ENCODE measurements around the gene PRRT3. TPM values are rescaled to one million over a fixed set of nuclear protein-coding genes. Genes with fewer than 3 reads are reported as not detected.
A peak's percentile ranks its signal among the peaks of the same experiment; 100 is the strongest.

Gene PRRT3
- total RNA-seq, 1 experiment from 2014 or later, result 19.5 TPM

DNA sequence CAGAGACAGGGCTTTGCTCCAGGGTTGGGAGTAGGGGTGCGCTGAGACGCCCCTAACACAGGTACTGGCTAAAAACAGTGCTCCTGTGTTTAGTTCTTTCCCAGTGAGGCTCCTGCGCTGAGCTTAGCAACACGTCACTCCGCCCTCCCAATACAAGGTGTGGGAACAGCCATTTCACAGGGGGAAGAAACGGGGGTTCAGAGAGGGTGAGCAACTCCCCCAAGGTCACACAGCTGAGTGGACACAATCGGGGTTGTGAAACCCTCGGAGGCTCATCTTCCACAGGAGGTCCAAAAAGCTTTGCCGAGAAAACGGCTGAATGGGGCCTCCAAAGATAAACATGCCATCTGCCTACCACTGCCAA, 628 bp downstream of the PRRT3 start:
- no peak overlapping the region for H2BK5ac ChIP-seq (ENCODE audit: insufficient read length, low read length)
- Mint-ChIP-seq H3K27me3 (ENCODE audit: low read depth) (peaks cover 46% of the 10 kb centered on the region), H3K4me1 (peaks cover 25 to 31% of the 10 kb centered on the region in 2 experiments), H3K4me3 (peak overlapping the region; percentile 75 to 85), H3K36me3 (ENCODE audit: insufficient read depth in 1 of 3, low read depth in 3 of 3) (peaks cover 2 to 9% (median 6%) of the 10 kb centered on the region in 3 experiments; a peak in 5 of 7 replicates), H3K9me3 (no peaks in the 10 kb centered on the region), H3K27ac (no peak overlapping the region)
- H3K27me3 ChIP-seq (ENCODE audit: insufficient read depth, low read length), result no peaks in the 10 kb centered on the region; the same call in 1 of the 2 replicates
- H3K27ac ChIP-seq (ENCODE audit: insufficient read length, low read depth, low read length), result no peak overlapping the region
- H2BK15ac ChIP-seq (ENCODE audit: low read depth, low read length), result no peak overlapping the region
- H3K4me1 ChIP-seq (ENCODE audit: insufficient read depth, low read length), result peaks cover 3% of the 10 kb centered on the region; the same call in 1 of the 2 replicates
- no peak overlapping the region for H3K9ac ChIP-seq (ENCODE audit: extremely low read depth, insufficient read length, low read length)
- no peak overlapping the region for H4K91ac ChIP-seq (ENCODE audit: insufficient read length, low read depth, low read length)
- H3K9me3 ChIP-seq (ENCODE audit: control insufficient read depth, low read depth, low read length), result no peaks in the 10 kb centered on the region
- no CpG with 5 or more reads among the region's 10 CpGs for WGBS (ENCODE audit: extremely low coverage, insufficient read length, low lambda C conversion rate)
- H2AK5ac ChIP-seq (ENCODE audit: insufficient read length, low read length), result no peak overlapping the region
- H3K79me2 ChIP-seq (ENCODE audit: insufficient read depth, low read length), result no peaks in the 10 kb centered on the region
- H4K8ac ChIP-seq (replicated peaks; ENCODE audit: insufficient read length, low read depth, low read length), result no peak overlapping the region
- no peak overlapping the region for H3K23ac ChIP-seq (ENCODE audit: insufficient read length, low read depth, low read length)
- no peak overlapping the region for H3T11ph ChIP-seq (ENCODE audit: low read length)
- H2BK12ac ChIP-seq (ENCODE audit: insufficient read length, low read depth, low read length), result no peak overlapping the region
- peaks cover 15% of the 10 kb centered on the region for H3K23me2 ChIP-seq (ENCODE audit: insufficient read length, low read depth, low read length, poor library complexity, severe bottlenecking)
- no peak overlapping the region for H2BK20ac ChIP-seq (ENCODE audit: low read depth, low read length, poor library complexity, severe bottlenecking)
- TF ChIP-seq, protein P1, sequence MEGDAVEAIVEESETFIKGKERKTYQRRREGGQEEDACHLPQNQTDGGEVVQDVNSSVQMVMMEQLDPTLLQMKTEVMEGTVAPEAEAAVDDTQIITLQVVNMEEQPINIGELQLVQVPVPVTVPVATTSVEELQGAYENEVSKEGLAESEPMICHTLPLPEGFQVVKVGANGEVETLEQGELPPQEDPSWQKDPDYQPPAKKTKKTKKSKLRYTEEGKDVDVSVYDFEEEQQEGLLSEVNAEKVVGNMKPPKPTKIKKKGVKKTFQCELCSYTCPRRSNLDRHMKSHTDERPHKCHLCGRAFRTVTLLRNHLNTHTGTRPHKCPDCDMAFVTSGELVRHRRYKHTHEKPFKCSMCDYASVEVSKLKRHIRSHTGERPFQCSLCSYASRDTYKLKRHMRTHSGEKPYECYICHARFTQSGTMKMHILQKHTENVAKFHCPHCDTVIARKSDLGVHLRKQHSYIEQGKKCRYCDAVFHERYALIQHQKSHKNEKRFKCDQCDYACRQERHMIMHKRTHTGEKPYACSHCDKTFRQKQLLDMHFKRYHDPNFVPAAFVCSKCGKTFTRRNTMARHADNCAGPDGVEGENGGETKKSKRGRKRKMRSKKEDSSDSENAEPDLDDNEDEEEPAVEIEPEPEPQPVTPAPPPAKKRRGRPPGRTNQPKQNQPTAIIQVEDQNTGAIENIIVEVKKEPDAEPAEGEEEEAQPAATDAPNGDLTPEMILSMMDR (conservative IDR thresholded peaks at IDR 0.05), result no peak
- H2BK120ac ChIP-seq (ENCODE audit: low read depth, low read length, poor library complexity, severe bottlenecking), result no peak overlapping the region
- no peak overlapping the region for H4K5ac ChIP-seq (ENCODE audit: insufficient read length, low read depth, low read length)
- no peaks in the 10 kb centered on the region for H4K20me1 ChIP-seq (ENCODE audit: control insufficient read depth, insufficient read depth, insufficient read length)
- H2AFZ ChIP-seq (ENCODE audit: low read length), result no peak overlapping the region
- H3K14ac ChIP-seq (ENCODE audit: insufficient read depth, low read length), result no peak overlapping the region
- no peak overlapping the region for H3K4ac ChIP-seq (ENCODE audit: low read depth, low read length)
- DNase-seq, result no peak
- no peak overlapping the region for H3K18ac ChIP-seq (ENCODE audit: insufficient read length, low read depth, low read length)
- no peak overlapping the region for H3K56ac ChIP-seq (ENCODE audit: insufficient read length, low read depth, low read length)
- no peaks in the 10 kb centered on the region for H3K79me1 ChIP-seq (ENCODE audit: insufficient read depth, low read depth, low read length, poor library complexity, severe bottlenecking)
- H3K4me2 ChIP-seq (ENCODE audit: insufficient read depth, insufficient read length, low read length), result peak overlapping the region; percentile 66

Measured in H9 (cell line).